SK-N-SH (cell line): ENCODE measurements around the gene FHL2. TPM values are rescaled to one million over a fixed set of nuclear protein-coding genes. Genes with fewer than 3 reads are reported as not detected.

Experiments
- CTCF ChIA-PET: fragments of 300-600, 350-600 bp; formaldehyde crosslinking; extraction: SDS; loops from one replicate; lab custom pipeline; 2021; lab: Yijun Ruan, JAX
- POLR2A ChIA-PET: fragments of 350-600 bp; sonication (Branson Sonifier 250); formaldehyde crosslinking; extraction: SDS; loops from one replicate; lab custom pipeline; 2020; ENCODE audit warnings: antibody characterized with exemption, inconsistent platforms; lab: Yijun Ruan, JAX
- DNase-seq: peaks from one replicate; pipeline ENCODE4 v3.0.0; 2012
- H2AFZ ChIP-seq: fragments of 200-600 bp; sonication (generic); 2 replicates; pipeline ENCODE4 v1.8.1; 2016; ENCODE audit warnings: antibody characterized with exemption, mild to moderate bottlenecking, low read depth
- H3F3A ChIP-seq: fragments of 200-600 bp; sonication (generic); replicated peaks from 2 replicates; pipeline ENCODE3; 2016; ENCODE audit warnings: antibody characterized with exemption, mild to moderate bottlenecking; ENCODE audit not compliant: insufficient read depth
- H3K27ac ChIP-seq, 2 experiments: fragments of 200-500 bp in 1 of 2; fragments of 200-600 bp in 1 of 2; sonication (Bioruptor generic) in 1 of 2; sonication (generic), shearing (Covaris generic) in 1 of 2; 2 replicates each; pipeline versions ENCODE4 v1.5.1 to v1.6.1; 2014 to 2016; ENCODE audit warnings: low read depth in 2 of 2, inconsistent platforms in 1 of 2, low read length in 1 of 2, mild to moderate bottlenecking in 1 of 2, mixed read lengths in 1 of 2
- H3K27me3 ChIP-seq: fragments of 200-600 bp; sonication (generic), shearing (Covaris generic); 2 replicates; pipeline ENCODE4 v1.6.1; 2016; ENCODE audit warnings: mixed run types; ENCODE audit not compliant: insufficient read depth
- H3K36me3 ChIP-seq, 2 experiments: fragments of 200-500 bp in 1 of 2; fragments of 200-600 bp in 1 of 2; sonication (Bioruptor generic) in 1 of 2; sonication (generic) in 1 of 2; replicated peaks in 1 of 2; 2 replicates each; pipeline versions ENCODE3 to v1.5.1; 2014 to 2016; ENCODE audit warnings: low read length in 1 of 2, mild to moderate bottlenecking in 1 of 2; ENCODE audit not compliant: insufficient read depth in 2 of 2, control insufficient read depth in 1 of 2
- H3K4me1 ChIP-seq, 2 experiments: fragments of 200-500 bp in 1 of 2; fragments of 200-600 bp in 1 of 2; sonication (Bioruptor generic) in 1 of 2; sonication (generic), shearing (Covaris generic) in 1 of 2; 2 replicates each; pipeline versions ENCODE4 v1.5.1 to v1.6.1; 2014 to 2016; ENCODE audit warnings: low read depth in 1 of 2, low read length in 1 of 2, mixed run types in 1 of 2; ENCODE audit not compliant: insufficient read depth in 2 of 2, control insufficient read depth in 1 of 2
- H3K4me2 ChIP-seq: fragments of 200-600 bp; sonication (generic), shearing (Covaris generic); 2 replicates; pipeline ENCODE4 v1.6.1; 2017; ENCODE audit warnings: mixed run types
- H3K4me3 ChIP-seq, 2 experiments: fragments of 200-500 bp in 1 of 2; fragments of 200-600 bp in 1 of 2; sonication (Bioruptor generic) in 1 of 2; sonication (generic), shearing (Covaris generic) in 1 of 2; 2 replicates each; pipeline versions ENCODE4 v1.5.1 to v1.8.1; 2014 to 2016; ENCODE audit warnings: low read depth in 2 of 2, inconsistent platforms in 1 of 2, low read length in 1 of 2, mild to moderate bottlenecking in 1 of 2, mixed read lengths in 1 of 2, moderate library complexity in 1 of 2
- H3K79me2 ChIP-seq: fragments of 200-600 bp; sonication (generic); 2 replicates; pipeline ENCODE4 v1.8.1; 2017; ENCODE audit warnings: mild to moderate bottlenecking; ENCODE audit not compliant: insufficient read depth
- H3K9ac ChIP-seq: fragments of 200-600 bp; sonication (generic); 2 replicates; pipeline ENCODE4 v1.6.1; 2017; ENCODE audit warnings: mixed run types
- H3K9me2 ChIP-seq: fragments of 200-600 bp; sonication (generic); 2 replicates; pipeline ENCODE4 v1.6.1; 2017; ENCODE audit warnings: mixed run types
- H3K9me3 ChIP-seq: fragments of 200-600 bp; sonication (generic); 2 replicates; pipeline ENCODE4 v1.6.1; 2017; ENCODE audit warnings: mixed run types, mild to moderate bottlenecking, moderate library complexity
- H4K20me1 ChIP-seq: fragments of 200-600 bp; sonication (generic); 2 replicates; pipeline ENCODE4 v1.6.1; 2017; ENCODE audit warnings: mild to moderate bottlenecking, mixed run types; ENCODE audit not compliant: insufficient read depth
- CHD2 ChIP-seq: fragments of 150-350 bp; IDR thresholded peaks from 2 replicates; pipeline ENCODE4 v1.6.1; 2018; ENCODE audit warnings: low read length; ENCODE audit not compliant: partially characterized antibody
- GABPA ChIP-seq: IDR thresholded peaks from 2 replicates; pipeline ENCODE4 v1.4.0; 2012; ENCODE audit warnings: low read depth, mild to moderate bottlenecking
- GATA2 ChIP-seq: sonication (generic); formaldehyde crosslinking; IDR thresholded peaks from 2 replicates; pipeline ENCODE4 v1.5.0; 2020; ENCODE audit warnings: mild to moderate bottlenecking, missing genetic modification reagents
- MAX ChIP-seq: IDR thresholded peaks from 2 replicates; pipeline ENCODE4 v1.4.0; 2012; ENCODE audit warnings: low read depth
- NRF1 ChIP-seq: IDR thresholded peaks from 2 replicates; pipeline ENCODE4 v1.6.1; 2012; ENCODE audit warnings: low read depth, mild to moderate bottlenecking, low read length
- RAD21 ChIP-seq: IDR thresholded peaks from 2 replicates; pipeline ENCODE4 v1.6.1; 2012; ENCODE audit warnings: mild to moderate bottlenecking, low read length
- RCOR1 ChIP-seq: fragments of 150-350 bp; IDR thresholded peaks from 2 replicates; pipeline ENCODE4 v1.6.1; 2017; ENCODE audit warnings: antibody characterized with exemption, low read length
- SIN3A ChIP-seq: IDR thresholded peaks from 2 replicates; pipeline ENCODE4 v1.6.1; 2012; ENCODE audit warnings: low read depth, mild to moderate bottlenecking, low read length, moderate library complexity, borderline replicate concordance
- TAF1 ChIP-seq: IDR thresholded peaks from 2 replicates; pipeline ENCODE4 v1.6.1; 2012; ENCODE audit warnings: low read depth, mild to moderate bottlenecking, low read length, moderate library complexity, borderline replicate concordance
- WGBS: methylation state at CpG from one replicate; pipeline ENCODE4 v1.1.6; 2017; ENCODE audit warnings: low lambda C conversion rate; 5-methylcytosine and 5-hydroxymethylcytosine counted together
- polyA plus RNA-seq, 3 experiments: library from polyadenylated mRNA; depleted of rRNA; stranded (reverse); fragments of >200 nt; gene quantifications; 2 replicates each; pipeline ENCODE4 v1.2.3, GENCODE V29; 2012
- TF ChIP-seq, protein P1 (sequence below): IDR thresholded peaks from 2 replicates; pipeline ENCODE4 v1.4.0; 2012; ENCODE audit warnings: low read depth, borderline replicate concordance

Gene FHL2
- polyA plus RNA-seq, 1 of the 3 experiments (the other 2 are of a cell fraction) = 31.7 TPM

DNA sequence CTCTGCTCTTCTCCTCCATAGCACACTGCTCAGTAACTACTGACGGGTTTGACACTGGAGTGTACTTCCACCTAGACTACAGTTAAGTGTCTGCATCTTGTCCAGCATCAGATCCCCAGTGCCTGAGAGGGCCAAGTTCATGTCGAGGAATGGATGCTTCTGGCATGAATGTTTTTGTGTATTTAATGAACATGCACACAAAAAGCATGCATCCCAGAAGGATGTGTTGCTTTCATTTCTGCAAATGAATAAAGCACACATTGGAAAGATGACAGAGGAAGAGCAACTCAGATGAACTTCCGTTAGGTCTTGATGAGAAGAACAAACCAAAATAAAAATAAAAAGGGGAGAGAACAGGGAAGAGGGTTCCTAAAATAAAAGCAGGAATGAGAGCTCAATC, 33.6 kb downstream of the FHL2 start (continued):
- no peak for TF ChIP-seq MAX

DNA sequence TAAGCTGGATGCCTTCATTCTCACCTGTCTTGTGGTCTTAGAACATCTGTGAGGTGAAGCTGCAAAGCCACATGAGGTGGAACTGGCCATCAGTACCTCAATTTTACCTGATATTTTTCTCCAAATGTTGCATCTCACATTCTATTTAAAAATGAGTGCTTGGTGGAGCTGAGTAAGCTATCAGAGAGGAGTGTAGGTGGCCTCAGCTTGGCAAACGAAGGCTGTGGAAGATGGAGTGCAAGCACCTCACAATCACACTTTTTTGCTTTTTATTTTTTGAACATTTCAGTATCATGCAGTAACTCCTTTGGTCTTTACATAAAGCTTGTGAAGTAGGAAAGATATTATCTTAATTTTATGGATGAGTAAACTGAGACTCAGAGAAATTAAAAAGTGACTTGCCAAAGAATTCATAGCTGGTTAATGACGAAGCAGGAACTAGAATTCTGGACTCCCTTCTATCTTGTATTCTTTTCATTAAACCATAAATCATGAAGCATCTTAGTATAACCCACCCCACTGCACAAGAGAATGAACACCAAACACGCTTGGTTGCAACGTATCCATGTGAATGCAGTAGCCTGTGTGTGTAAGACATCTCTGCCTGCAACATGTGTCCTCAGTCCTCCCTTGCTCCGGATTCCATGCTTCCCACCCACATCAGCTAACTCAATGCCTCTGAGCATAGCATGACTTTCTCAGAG, 34.3 kb downstream of the FHL2 start:
- H3K36me3 ChIP-seq = peaks cover 28 to 62% of the 10 kb centered on the region in 2 experiments
- POLR2A ChIA-PET = no interaction called here
- H3K4me1 ChIP-seq = peaks cover 0 to under 1% of the 10 kb centered on the region in 2 experiments; a peak in 1 of 4 replicates

DNA sequence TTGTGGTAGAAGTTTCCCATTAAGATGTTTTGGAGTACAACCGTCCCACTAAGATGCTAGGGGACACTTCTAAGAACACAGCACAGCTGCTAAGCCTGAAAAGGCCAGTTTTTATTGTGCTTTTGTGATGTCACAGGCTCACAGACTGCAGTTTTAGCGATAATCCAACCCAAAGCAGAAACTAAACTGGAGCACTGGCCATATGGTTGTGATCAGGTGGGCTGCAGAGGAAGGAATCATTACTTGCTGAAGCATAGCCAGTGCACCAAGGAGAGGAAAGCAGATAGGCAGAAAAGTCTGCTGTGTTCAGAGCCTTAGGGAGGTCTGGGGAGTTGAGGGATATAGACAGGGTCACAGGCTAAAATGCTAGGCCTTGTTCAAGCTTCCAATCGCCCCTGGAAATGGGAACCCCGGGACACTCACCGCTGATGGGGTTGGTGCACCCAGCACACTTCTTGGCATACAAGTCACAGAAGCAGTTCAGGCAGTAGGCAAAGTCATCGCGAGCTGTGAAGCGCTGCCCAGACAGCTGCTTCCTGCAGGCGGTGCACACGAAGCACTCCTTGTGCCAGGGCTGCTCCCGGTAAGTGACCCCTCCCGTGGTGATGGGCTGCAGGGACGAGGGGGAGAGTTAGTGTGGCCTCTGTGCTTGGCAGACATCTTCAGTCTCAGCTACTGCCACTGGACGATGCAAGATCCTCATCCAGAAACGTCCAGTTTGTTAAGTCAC, 35.8 kb downstream of the FHL2 start:
- no peak for DNase-seq
- no peak overlapping the region for H3K9ac ChIP-seq
- H3K9me3 ChIP-seq = no peaks in the 10 kb centered on the region
- POLR2A ChIA-PET = no interaction called here
- H3K4me2 ChIP-seq = no peak overlapping the region
- no peak overlapping the region for H3K4me3 ChIP-seq
- no peaks in the 10 kb centered on the region for H3K27me3 ChIP-seq
- no peaks in the 10 kb centered on the region; a peak in 1 of 4 replicates for H3K4me1 ChIP-seq
- peaks cover 4% of the 10 kb centered on the region; the same call in 1 of the 2 replicates for H3K79me2 ChIP-seq
- H2AFZ ChIP-seq = no peak overlapping the region
- peaks cover 16% of the 10 kb centered on the region for H3F3A ChIP-seq
- peaks cover 44 to 62% of the 10 kb centered on the region in 2 experiments for H3K36me3 ChIP-seq
- no peak overlapping the region for H3K27ac ChIP-seq
- CTCF ChIA-PET = interaction anchor here (1.0 to 8.6 kb wide), 2 partner anchors 156 to 182 kb away, joined by 3 to 129 read pairs; no protein-coding TSS in a partner anchor
- H3K9me2 ChIP-seq = no peaks in the 10 kb centered on the region
- H4K20me1 ChIP-seq = no peaks in the 10 kb centered on the region
- TF ChIP-seq NRF1 = no peak
- TF ChIP-seq GATA2 (CRISPR knock-in tag) = no peak
- TF ChIP-seq CHD2 = no peak
- TF ChIP-seq GABPA = no peak
- TF ChIP-seq, protein P1, sequence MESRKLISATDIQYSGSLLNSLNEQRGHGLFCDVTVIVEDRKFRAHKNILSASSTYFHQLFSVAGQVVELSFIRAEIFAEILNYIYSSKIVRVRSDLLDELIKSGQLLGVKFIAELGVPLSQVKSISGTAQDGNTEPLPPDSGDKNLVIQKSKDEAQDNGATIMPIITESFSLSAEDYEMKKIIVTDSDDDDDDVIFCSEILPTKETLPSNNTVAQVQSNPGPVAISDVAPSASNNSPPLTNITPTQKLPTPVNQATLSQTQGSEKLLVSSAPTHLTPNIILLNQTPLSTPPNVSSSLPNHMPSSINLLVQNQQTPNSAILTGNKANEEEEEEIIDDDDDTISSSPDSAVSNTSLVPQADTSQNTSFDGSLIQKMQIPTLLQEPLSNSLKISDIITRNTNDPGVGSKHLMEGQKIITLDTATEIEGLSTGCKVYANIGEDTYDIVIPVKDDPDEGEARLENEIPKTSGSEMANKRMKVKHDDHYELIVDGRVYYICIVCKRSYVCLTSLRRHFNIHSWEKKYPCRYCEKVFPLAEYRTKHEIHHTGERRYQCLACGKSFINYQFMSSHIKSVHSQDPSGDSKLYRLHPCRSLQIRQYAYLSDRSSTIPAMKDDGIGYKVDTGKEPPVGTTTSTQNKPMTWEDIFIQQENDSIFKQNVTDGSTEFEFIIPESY = no peak
- TF ChIP-seq TAF1 = no peak
- 89% methylated on average over 12 of the region's 15 CpGs for WGBS

More for the DNA sequence above, 34.3 kb downstream of the FHL2 start:
- H3K79me2 ChIP-seq = peaks cover 15% of the 10 kb centered on the region; the same call in 1 of the 2 replicates
- no peaks in the 10 kb centered on the region for H3K9me3 ChIP-seq
- H3K9ac ChIP-seq = no peak overlapping the region
- peaks cover 8% of the 10 kb centered on the region for H3F3A ChIP-seq
- H4K20me1 ChIP-seq = no peaks in the 10 kb centered on the region
- no peaks in the 10 kb centered on the region for H3K9me2 ChIP-seq
- H3K27me3 ChIP-seq = no peaks in the 10 kb centered on the region
- H2AFZ ChIP-seq = no peak overlapping the region
- WGBS = 94% methylated on average over 5 of the region's 5 CpGs
- no peak overlapping the region for H3K4me2 ChIP-seq
- H3K27ac ChIP-seq = no peak overlapping the region
- no peak overlapping the region for H3K4me3 ChIP-seq
- DNase-seq = no peak
- no peak for TF ChIP-seq NRF1
- TF ChIP-seq, protein P1 = no peak
- no peak for TF ChIP-seq CHD2
- no peak for TF ChIP-seq RCOR1
- no peak for TF ChIP-seq SIN3A
- TF ChIP-seq RAD21 = no peak
- no peak for TF ChIP-seq GATA2 (CRISPR knock-in tag)
- no peak for TF ChIP-seq MAX
- CTCF ChIA-PET = interaction anchor here (0.9 to 8.6 kb wide), 6 partner anchors 14 to 180 kb away, joined by 3 to 129 read pairs (median 3); partner anchors contain the start of gene FHL2
